ENCODE measurements around the gene EPN3. TPM values are rescaled to one million over a fixed set of nuclear protein-coding genes. Genes with fewer than 3 reads are reported as not detected.

EPN3 gene
- total RNA-seq, 2 experiments from 2014 or later: not detected

- TF ChIP-seq CTCF (IDR thresholded peaks at IDR 0.05): no peak
- CTCF ChIA-PET: interaction anchor here (1.3 kb wide), 1 partner anchor 54 kb away, joined by 3 read pairs; no protein-coding TSS in a partner anchor
- Mint-ChIP-seq H3K4me1 (ENCODE audit: low read depth) (peaks cover 19% of the 10 kb centered on the region), H3K27ac (no peak overlapping the region), H3K27me3 (peaks cover 28% of the 10 kb centered on the region), H3K36me3 (ENCODE audit: low read depth) (no peaks in the 10 kb centered on the region), H3K9me3 (no peaks in the 10 kb centered on the region), H3K4me3 (no peak overlapping the region)
- DNase-seq: no peak
- POLR2A ChIA-PET: no interaction called here
- intact Hi-C loops (cut with micrococcal nuclease): no loop called here
- ATAC-seq: no peak
These were observed 4.4 kb downstream of the EPN3 start for GRCh38 chr17:50536683-50537646.

GRCh38 chr17:50537721-50538548, 5.4 kb downstream of the EPN3 start:
- Mint-ChIP-seq H3K27me3 (peaks cover 18% of the 10 kb centered on the region), H3K36me3 (ENCODE audit: low read depth) (no peaks in the 10 kb centered on the region), H3K4me1 (ENCODE audit: low read depth) (peaks cover 20% of the 10 kb centered on the region), H3K9me3 (no peaks in the 10 kb centered on the region), H3K4me3 (no peak overlapping the region), H3K27ac (no peak overlapping the region)
- no peak for TF ChIP-seq CTCF (IDR thresholded peaks at IDR 0.05)
- DNase-seq: no peak
- ChIA-PET CTCF (interaction anchor here (1.0 to 1.3 kb wide), 2 partner anchors 55 to 93 kb away, joined by 3 read pairs; no protein-coding TSS in a partner anchor), POLR2A (no interaction called here)
- no peak for ATAC-seq
- intact Hi-C loops (cut with micrococcal nuclease): no loop called here

GRCh38 chr17:50538549-50539410, 6.2 kb downstream of the EPN3 start:
- H3K9me3 Mint-ChIP-seq: no peaks in the 10 kb centered on the region
- TF ChIP-seq CTCF (IDR thresholded peaks at IDR 0.05): no peak
- H3K27me3 Mint-ChIP-seq: peaks cover 11% of the 10 kb centered on the region
- POLR2A ChIA-PET: no interaction called here
- intact Hi-C loops (cut with micrococcal nuclease): no loop called here
- CTCF ChIA-PET: interaction anchor here (1.0 to 1.3 kb wide), 2 partner anchors 56 to 92 kb away, joined by 3 read pairs; no protein-coding TSS in a partner anchor
- no peak overlapping the region for H3K27ac Mint-ChIP-seq
- DNase-seq (peak; percentile 28), ATAC-seq (no peak)
- H3K36me3 Mint-ChIP-seq (ENCODE audit: low read depth): no peaks in the 10 kb centered on the region
- H3K4me1 Mint-ChIP-seq (ENCODE audit: low read depth): peaks cover 12% of the 10 kb centered on the region
- no peak overlapping the region for H3K4me3 Mint-ChIP-seq

- no peak overlapping the region for H3K4me3 Mint-ChIP-seq
- H3K4me1 Mint-ChIP-seq (ENCODE audit: low read depth): peaks cover 7% of the 10 kb centered on the region
- ChIA-PET POLR2A (no interaction called here), CTCF (no interaction called here)
- intact Hi-C loops (cut with micrococcal nuclease): loop anchor here (5.0 to 10.0 kb wide), 3 partner anchors 58 to 305 kb away; no protein-coding TSS in a partner anchor
- no peaks in the 10 kb centered on the region for H3K36me3 Mint-ChIP-seq (ENCODE audit: low read depth)
- peaks cover 2% of the 10 kb centered on the region for H3K27me3 Mint-ChIP-seq
- no peak for TF ChIP-seq CTCF (IDR thresholded peaks at IDR 0.05)
- H3K9me3 Mint-ChIP-seq: no peaks in the 10 kb centered on the region
- no peak for DNase-seq
- ATAC-seq: no peak
- no peak overlapping the region for H3K27ac Mint-ChIP-seq
These were observed 7.4 kb downstream of the EPN3 start for GRCh38 chr17:50539762-50540559.

Data from activated CD8-positive, alpha-beta T cell treated with anti-CD3 and anti-CD28 coated beads for 36 hours (primary cell).